Measurements from ENCODE around the gene NKTR. TPM values are rescaled to one million over a fixed set of nuclear protein-coding genes. Genes with fewer than 3 reads are reported as not detected.

Gene NKTR
- polyA plus RNA-seq, 3 donors, result 2.6 to 78.5 (median 5.8) TPM

DNA sequence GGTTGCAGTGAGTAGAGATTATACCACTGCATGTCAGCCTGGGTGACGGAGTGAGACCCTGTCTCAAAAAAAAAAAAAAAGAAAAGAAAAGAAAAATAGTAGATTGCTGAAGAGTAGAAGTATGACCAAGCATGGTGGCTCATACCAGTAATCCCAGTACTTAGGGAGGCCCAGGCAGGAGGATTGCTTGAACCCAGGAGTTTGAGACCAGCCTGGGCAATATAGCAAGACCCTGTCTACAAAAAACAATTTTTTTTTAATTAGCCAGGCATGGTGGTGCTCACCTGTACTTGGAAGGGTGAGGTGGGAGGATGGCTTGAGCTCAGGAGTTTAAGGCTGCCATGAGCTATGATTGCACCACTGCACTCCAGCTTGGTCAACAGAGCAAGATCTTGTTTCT lies 2.5 kb downstream of the NKTR start:
- intact Hi-C loops (cut with micrococcal nuclease), result loop anchor here in 1 of 2 donors (10.0 kb wide), 3 partner anchors 162 to 1022 kb away; partner anchors contain the start of genes ACKR2, ANO10 and HIGD1A
- peaks cover 22 to 32% of the 10 kb centered on the region in 2 donors for H3K36me3 Mint-ChIP-seq
- Histone ChIP-seq H2AFZ (ENCODE audit: insufficient read depth, low read depth, low read length, poor library complexity, severe bottlenecking) (no peak overlapping the region), H3K4me3 (replicated peaks in 1 of 3; ENCODE audit: low read depth in 2 of 3, low read length in 3 of 3) (no peak overlapping the region), H3K79me2 (ENCODE audit: insufficient read depth, low read length) (peaks cover 72% of the 10 kb centered on the region), H3K9me3 (replicated peaks in 1 of 2; ENCODE audit: control insufficient read depth in 1 of 2, insufficient read depth in 1 of 2, low read length in 2 of 2) (no peaks in the 10 kb centered on the region), H4K20me1 (ENCODE audit: insufficient read depth, low read length) (peaks cover 57% of the 10 kb centered on the region), H3K9ac (ENCODE audit: insufficient read depth, low read length, poor library complexity, severe bottlenecking) (no peak overlapping the region), H3K4me2 (replicated peaks; ENCODE audit: extremely low read depth, low read length, poor library complexity, severe bottlenecking) (no peak overlapping the region), H3K36me3 (replicated peaks in 1 of 2; ENCODE audit: control insufficient read depth in 1 of 2, insufficient read depth in 2 of 2, low read length in 2 of 2) (peaks cover 24 to 41% of the 10 kb centered on the region in 2 donors), H3K4me1 (ENCODE audit: control insufficient read depth in 1 of 2, insufficient read depth in 2 of 2, low read length in 2 of 2) (peaks cover 19 to 27% of the 10 kb centered on the region in 2 donors), H3K27me3 (ENCODE audit: control insufficient read depth in 2 of 2, insufficient read depth in 2 of 2, low read length in 2 of 2) (no peaks in the 10 kb centered on the region), H3K27ac (ENCODE audit: low read depth in 1 of 2, low read length in 2 of 2) (peak overlapping the region in 1 of 2 donors; percentile 9)
- WGBS (ENCODE audit: insufficient coverage), result no CpG with 5 or more reads among the region's 1 CpG
- H3K9me3 Mint-ChIP-seq, result peaks cover 0 to 1% (median 0%) of the 10 kb centered on the region in 7 donors
- TF ChIP-seq CTCF (IDR thresholded peaks at IDR 0.05), result no peak
- peaks cover 26% of the 10 kb centered on the region for H3K4me1 Mint-ChIP-seq
- peaks cover 0 to 3% (median 1%) of the 10 kb centered on the region in 3 donors for H3K27me3 Mint-ChIP-seq (ENCODE audit: low read depth in 3 of 3)
- no peak overlapping the region for H3K27ac Mint-ChIP-seq
- no peak for DNase-seq
- no peak overlapping the region for H3K4me3 Mint-ChIP-seq

DNA sequence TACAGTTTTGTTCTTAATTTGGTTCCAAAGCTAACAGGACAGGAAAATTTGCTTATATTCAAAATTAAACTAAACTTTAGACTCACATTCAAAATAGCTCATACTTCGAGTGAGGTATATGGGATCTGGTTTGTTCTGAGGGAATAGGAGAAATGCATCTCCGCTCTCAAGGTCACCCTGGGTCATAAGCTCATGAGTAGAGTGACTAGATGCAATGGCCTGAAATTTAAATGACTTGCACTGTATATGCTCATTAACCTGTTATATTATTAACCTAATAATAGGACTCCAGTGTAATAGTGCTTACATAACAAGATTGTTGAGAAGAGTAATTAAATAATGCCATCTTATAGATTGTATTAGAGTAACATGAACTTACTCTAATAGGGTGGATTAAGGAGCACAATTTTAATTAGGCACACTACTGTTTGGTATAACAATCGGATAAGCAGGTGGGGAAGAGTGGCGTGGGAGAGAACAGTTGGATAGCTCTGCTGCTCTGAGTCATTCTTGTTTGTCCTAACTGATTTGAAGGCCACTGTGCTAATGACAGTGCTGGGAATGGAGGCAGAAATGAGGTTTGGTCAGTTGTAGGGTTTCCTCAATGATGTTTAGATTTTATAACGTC lies 5.2 kb downstream of the NKTR start:
- H4K20me1 ChIP-seq (ENCODE audit: insufficient read depth, low read length), result peaks cover 82% of the 10 kb centered on the region
- no peak overlapping the region for H3K4me3 Mint-ChIP-seq
- peaks cover 13 to 18% of the 10 kb centered on the region in 2 donors for H3K4me1 ChIP-seq (ENCODE audit: control insufficient read depth in 1 of 2, insufficient read depth in 2 of 2, low read length in 2 of 2)
- H3K27ac ChIP-seq (ENCODE audit: low read depth in 1 of 2, low read length in 2 of 2), result no peak overlapping the region
- H3K27me3 Mint-ChIP-seq (ENCODE audit: low read depth in 3 of 3), result peaks cover 0 to 1% (median 1%) of the 10 kb centered on the region in 3 donors
- intact Hi-C loops (cut with micrococcal nuclease), result loop anchor here in 1 of 2 donors (10.0 kb wide), 3 partner anchors 159 to 1019 kb away; partner anchors contain the start of genes ACKR2, ANO10 and HIGD1A
- H3K9me3 ChIP-seq (replicated peaks in 1 of 2; ENCODE audit: control insufficient read depth in 1 of 2, insufficient read depth in 1 of 2, low read length in 2 of 2), result no peaks in the 10 kb centered on the region
- H3K36me3 ChIP-seq (replicated peaks in 1 of 2; ENCODE audit: control insufficient read depth in 1 of 2, insufficient read depth in 2 of 2, low read length in 2 of 2), result peaks cover 45 to 67% of the 10 kb centered on the region in 2 donors
- no peaks in the 10 kb centered on the region for H3K9me3 Mint-ChIP-seq
- peaks cover 25% of the 10 kb centered on the region for H3K4me1 Mint-ChIP-seq
- H3K27ac Mint-ChIP-seq, result peak overlapping the region in 2 of 7 donors; percentile 42 to 60
- TF ChIP-seq CTCF (IDR thresholded peaks at IDR 0.05), result no peak
- no peak overlapping the region for H2AFZ ChIP-seq (ENCODE audit: insufficient read depth, low read depth, low read length, poor library complexity, severe bottlenecking)
- H3K36me3 Mint-ChIP-seq, result peaks cover 45 to 58% of the 10 kb centered on the region in 2 donors
- H3K27me3 ChIP-seq (ENCODE audit: control insufficient read depth in 2 of 2, insufficient read depth in 2 of 2, low read length in 2 of 2), result no peaks in the 10 kb centered on the region
- no peak overlapping the region for H3K4me2 ChIP-seq (replicated peaks; ENCODE audit: extremely low read depth, low read length, poor library complexity, severe bottlenecking)
- no peak overlapping the region for H3K9ac ChIP-seq (ENCODE audit: insufficient read depth, low read length, poor library complexity, severe bottlenecking)
- peaks cover 99% of the 10 kb centered on the region for H3K79me2 ChIP-seq (ENCODE audit: insufficient read depth, low read length)
- WGBS (ENCODE audit: insufficient coverage), result 100% methylated on average over 2 of the region's 5 CpGs
- DNase-seq, result no peak
- no peak overlapping the region for H3K4me3 ChIP-seq (replicated peaks in 1 of 3; ENCODE audit: low read depth in 2 of 3, low read length in 3 of 3)
